K562 (cell line): ENCODE data around the gene SLC35G6. TPM values are rescaled to one million over a fixed set of nuclear protein-coding genes. Genes with fewer than 3 reads are reported as not detected.

Source experiments
- BHLHE40 ChIP-seq: IDR thresholded peaks from 2 replicates; pipeline ENCODE4 v1.6.1; 2011; ENCODE audit warnings: low read length, improper control_type of control experiment
- FOSL1 ChIP-seq: fragments of 200-800 bp; sonication (Bioruptor generic); conservative IDR thresholded peaks from 2 replicates; pipeline ENCODE4 v1.6.1; 2016; ENCODE audit warnings: missing genetic modification characterization, missing compliant biosample characterization
- JUN ChIP-seq, 2 experiments: sonication (generic) in 1 of 2; formaldehyde crosslinking in 1 of 2; IDR thresholded peaks; 2 replicates each; pipeline versions ENCODE4 v1.6.1 to v1.8.0; 2012 to 2022; ENCODE audit warnings: borderline replicate concordance in 2 of 2, mild to moderate bottlenecking in 2 of 2, improper control_type of control experiment in 1 of 2, low read depth in 1 of 2, low read length in 1 of 2, missing genetic modification reagents in 1 of 2
- KLF1 ChIP-seq: fragments of 450-650 bp; IDR thresholded peaks from 2 replicates; pipeline ENCODE4 v1.6.1; 2016; ENCODE audit warnings: missing genetic modification characterization, missing compliant biosample characterization
- NELFE ChIP-seq: IDR thresholded peaks from 2 replicates; pipeline ENCODE4 v1.6.1; 2011; ENCODE audit warnings: mild to moderate bottlenecking; ENCODE audit not compliant: insufficient read depth, insufficient read length
- NFE2 ChIP-seq: IDR thresholded peaks from 2 replicates; pipeline ENCODE4 v1.6.1; 2014; ENCODE audit warnings: antibody characterized with exemption, low read depth
- NFRKB ChIP-seq: fragments of 450-650 bp; IDR thresholded peaks from 2 replicates; pipeline ENCODE4 v1.6.1; 2016; ENCODE audit warnings: low read depth
- NRF1 ChIP-seq, 2 experiments: fragments of 450-650 bp; IDR thresholded peaks in 1 of 2; conservative IDR thresholded peaks in 1 of 2; 2 replicates each; pipeline ENCODE4 v1.6.1; 2014; ENCODE audit warnings: mild to moderate bottlenecking in 2 of 2
- ZBTB7A ChIP-seq: IDR thresholded peaks from 2 replicates; pipeline ENCODE4 v1.6.1; 2011; ENCODE audit warnings: low read depth, mild to moderate bottlenecking, low read length, moderate library complexity, borderline replicate concordance; ENCODE audit not compliant: control insufficient read depth
- ZNF124 ChIP-seq: sonication (generic); formaldehyde crosslinking; IDR thresholded peaks from 2 replicates; pipeline ENCODE4 v1.8.1; 2022; ENCODE audit warnings: missing genetic modification reagents
- ZNF3 ChIP-seq: fragments of 250-450 bp; sonication (Bioruptor Pico); IDR thresholded peaks from 2 replicates; pipeline ENCODE4 v1.5.0; 2021; ENCODE audit warnings: mild to moderate bottlenecking, moderate library complexity
- ZNF717 ChIP-seq: fragments of 250-450 bp; sonication (Bioruptor Pico); IDR thresholded peaks from 2 replicates; pipeline ENCODE4 v1.5.0; 2021
- ZNF764 ChIP-seq: fragments of 250-450 bp; sonication (Bioruptor Pico); IDR thresholded peaks from 2 replicates; pipeline ENCODE4 v1.4.0; 2020; ENCODE audit warnings: low read depth, mild to moderate bottlenecking, moderate library complexity
- ZNF77 ChIP-seq: fragments of 250-450 bp; sonication (Bioruptor Pico); IDR thresholded peaks from 2 replicates; pipeline ENCODE4 v1.5.0; 2020
- polyA plus RNA-seq, 8 experiments: library from polyadenylated mRNA; depleted of rRNA in 4 of 8; stranded (reverse) in 5 of 8; unstranded in 3 of 8; fragments of >200 nt; fragmentation: Nextera tagmentation in 2 of 8; fragmentation: Illumina TruSeq in 1 of 8; extraction: Ambion mirVana in 2 of 8; extraction: Trizol in 1 of 8; gene quantifications; 2 replicates each; pipeline versions ENCODE4 v1.2.1 to v1.2.3, GENCODE V29; 2011 to 2014; ENCODE audit warnings: inconsistent platforms in 1 of 8, missing spikeins in 1 of 8
- total RNA-seq, 7 experiments: library from RNA; depleted of rRNA in 6 of 7; stranded (reverse); fragments of >200 nt in 6 of 7; fragmentation: Illumina TruSeq in 2 of 7; extraction: Trizol in 2 of 7; gene quantifications; 2 replicates each; pipeline versions ENCODE4 v1.2.1 to v1.2.3, GENCODE V29; 2011 to 2021; ENCODE audit warnings: low replicate concordance in 1 of 7
- TF ChIP-seq, protein P1 (sequence below): fragments of 450-650 bp; conservative IDR thresholded peaks from 2 replicates; pipeline ENCODE4 v1.6.1; 2016; ENCODE audit warnings: missing genetic modification characterization, low read depth, mild to moderate bottlenecking, control low read depth, missing compliant biosample characterization
- TF ChIP-seq, protein P2 (sequence below): sonication (generic); formaldehyde crosslinking; IDR thresholded peaks from 2 replicates; pipeline ENCODE4 v1.8.1; 2022; ENCODE audit warnings: missing genetic modification reagents
- TF ChIP-seq, protein P3 (sequence below): fragments of 250-450 bp; sonication (Bioruptor Pico); IDR thresholded peaks from 2 replicates; pipeline ENCODE4 v1.4.0; 2020; ENCODE audit warnings: mild to moderate bottlenecking, moderate library complexity, borderline replicate concordance
- TF ChIP-seq, protein P4 (sequence below), 3 experiments: fragments of 200-800 bp in 1 of 3; sonication (Bioruptor generic) in 1 of 3; sonication (generic) in 1 of 3; formaldehyde crosslinking in 1 of 3; IDR thresholded peaks; 2 replicates each; pipeline versions ENCODE4 v1.6.1 to v1.8.0; 2016 to 2022; ENCODE audit warnings: mild to moderate bottlenecking in 2 of 3, missing compliant biosample characterization in 2 of 3, missing genetic modification characterization in 2 of 3, missing genetic modification reagents in 1 of 3
- TF ChIP-seq, protein P5 (sequence below): fragments of 450-650 bp; formaldehyde crosslinking; IDR thresholded peaks from 2 replicates; pipeline ENCODE4 v1.4.0; 2020; ENCODE audit warnings: mild to moderate bottlenecking, moderate library complexity

SLC35G6 gene
- total and polyA plus RNA-seq, 9 of the 15 experiments (the other 6 are each of a cell fraction or from before 2014, with no cell fraction given) = not detected

DNA sequence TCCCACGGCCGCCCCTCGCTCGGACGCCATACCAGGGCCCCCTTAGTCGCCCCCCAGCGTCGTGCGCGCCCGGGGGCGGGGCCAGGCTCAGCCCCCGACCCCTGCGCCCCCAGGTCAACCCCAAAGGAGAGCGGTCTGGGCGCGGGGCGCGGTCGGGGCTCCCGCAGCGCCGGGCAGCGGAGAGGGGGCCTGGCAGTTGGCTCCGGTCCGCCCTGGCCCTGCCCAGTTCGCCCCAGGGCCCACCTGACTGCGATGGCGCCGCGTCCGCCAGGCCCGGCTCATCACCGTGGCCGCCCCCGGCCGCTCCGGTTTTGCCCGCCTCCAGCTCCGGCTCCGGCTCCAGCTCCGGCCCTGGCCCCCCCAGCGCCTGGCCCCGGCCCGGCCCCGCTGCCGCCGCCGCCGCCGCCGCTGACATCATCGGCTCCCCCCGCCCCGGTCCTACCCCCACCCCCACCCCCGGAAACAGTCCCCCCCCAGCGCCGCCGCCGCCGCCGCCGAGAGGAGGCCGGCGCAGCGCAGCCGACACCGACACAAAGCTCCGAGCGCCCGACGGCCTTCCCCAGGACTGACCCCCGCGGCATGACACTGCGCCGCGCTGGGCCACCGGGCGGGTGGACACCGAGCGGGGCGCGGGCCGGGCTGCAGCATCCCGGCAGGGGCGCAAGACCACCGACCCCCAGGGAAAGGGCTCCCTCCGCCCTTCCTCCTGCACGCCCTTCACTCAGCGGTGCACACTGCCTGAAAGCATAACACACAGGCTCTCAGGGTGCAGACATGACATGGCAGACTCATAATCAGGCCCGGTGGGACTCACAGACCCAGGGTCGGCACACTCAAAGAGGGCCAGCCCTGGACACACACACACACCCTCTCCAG is 1.8 kb upstream of the SLC35G6 start, which contains the start of gene ZBTB4 (continued):
- TF ChIP-seq, protein P1, sequence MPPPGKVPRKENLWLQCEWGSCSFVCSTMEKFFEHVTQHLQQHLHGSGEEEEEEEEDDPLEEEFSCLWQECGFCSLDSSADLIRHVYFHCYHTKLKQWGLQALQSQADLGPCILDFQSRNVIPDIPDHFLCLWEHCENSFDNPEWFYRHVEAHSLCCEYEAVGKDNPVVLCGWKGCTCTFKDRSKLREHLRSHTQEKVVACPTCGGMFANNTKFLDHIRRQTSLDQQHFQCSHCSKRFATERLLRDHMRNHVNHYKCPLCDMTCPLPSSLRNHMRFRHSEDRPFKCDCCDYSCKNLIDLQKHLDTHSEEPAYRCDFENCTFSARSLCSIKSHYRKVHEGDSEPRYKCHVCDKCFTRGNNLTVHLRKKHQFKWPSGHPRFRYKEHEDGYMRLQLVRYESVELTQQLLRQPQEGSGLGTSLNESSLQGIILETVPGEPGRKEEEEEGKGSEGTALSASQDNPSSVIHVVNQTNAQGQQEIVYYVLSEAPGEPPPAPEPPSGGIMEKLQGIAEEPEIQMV = no peak
- TF ChIP-seq NFRKB (0 out of 2 replicates have a peak, but pooled peaks have one; percentile 33), NRF1 (conservative IDR thresholded peaks at IDR 0.05 in 1 of 2, IDR thresholded peaks at IDR 0.05 in 1 of 2) (peak; percentile 59 to 70), ZNF3 (CRISPR knock-in tag) (no peak), NELFE (no peak), JUN (IDR thresholded peaks at IDR 0.05; ENCODE audit: borderline replicate concordance, low read depth, low read length) (no peak), JUN (CRISPR knock-in tag; IDR thresholded peaks at IDR 0.05; ENCODE audit: borderline replicate concordance) (no peak), ZNF717 (CRISPR knock-in tag) (no peak), ZNF77 (CRISPR knock-in tag) (no peak), FOSL1 (tag) (no peak), ZNF124 (CRISPR knock-in tag) (no peak), NFE2 (no peak), BHLHE40 (no peak), ZNF764 (CRISPR knock-in tag) (no peak), ZBTB7A (peak; percentile 43; the same call in 1 of the 2 replicates), KLF1 (tag) (peak; percentile 88; the same call in 1 of the 2 replicates)
- TF ChIP-seq, protein P2, sequence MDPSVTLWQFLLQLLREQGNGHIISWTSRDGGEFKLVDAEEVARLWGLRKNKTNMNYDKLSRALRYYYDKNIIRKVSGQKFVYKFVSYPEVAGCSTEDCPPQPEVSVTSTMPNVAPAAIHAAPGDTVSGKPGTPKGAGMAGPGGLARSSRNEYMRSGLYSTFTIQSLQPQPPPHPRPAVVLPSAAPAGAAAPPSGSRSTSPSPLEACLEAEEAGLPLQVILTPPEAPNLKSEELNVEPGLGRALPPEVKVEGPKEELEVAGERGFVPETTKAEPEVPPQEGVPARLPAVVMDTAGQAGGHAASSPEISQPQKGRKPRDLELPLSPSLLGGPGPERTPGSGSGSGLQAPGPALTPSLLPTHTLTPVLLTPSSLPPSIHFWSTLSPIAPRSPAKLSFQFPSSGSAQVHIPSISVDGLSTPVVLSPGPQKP (CRISPR knock-in tag) = no peak
- TF ChIP-seq, protein P3, sequence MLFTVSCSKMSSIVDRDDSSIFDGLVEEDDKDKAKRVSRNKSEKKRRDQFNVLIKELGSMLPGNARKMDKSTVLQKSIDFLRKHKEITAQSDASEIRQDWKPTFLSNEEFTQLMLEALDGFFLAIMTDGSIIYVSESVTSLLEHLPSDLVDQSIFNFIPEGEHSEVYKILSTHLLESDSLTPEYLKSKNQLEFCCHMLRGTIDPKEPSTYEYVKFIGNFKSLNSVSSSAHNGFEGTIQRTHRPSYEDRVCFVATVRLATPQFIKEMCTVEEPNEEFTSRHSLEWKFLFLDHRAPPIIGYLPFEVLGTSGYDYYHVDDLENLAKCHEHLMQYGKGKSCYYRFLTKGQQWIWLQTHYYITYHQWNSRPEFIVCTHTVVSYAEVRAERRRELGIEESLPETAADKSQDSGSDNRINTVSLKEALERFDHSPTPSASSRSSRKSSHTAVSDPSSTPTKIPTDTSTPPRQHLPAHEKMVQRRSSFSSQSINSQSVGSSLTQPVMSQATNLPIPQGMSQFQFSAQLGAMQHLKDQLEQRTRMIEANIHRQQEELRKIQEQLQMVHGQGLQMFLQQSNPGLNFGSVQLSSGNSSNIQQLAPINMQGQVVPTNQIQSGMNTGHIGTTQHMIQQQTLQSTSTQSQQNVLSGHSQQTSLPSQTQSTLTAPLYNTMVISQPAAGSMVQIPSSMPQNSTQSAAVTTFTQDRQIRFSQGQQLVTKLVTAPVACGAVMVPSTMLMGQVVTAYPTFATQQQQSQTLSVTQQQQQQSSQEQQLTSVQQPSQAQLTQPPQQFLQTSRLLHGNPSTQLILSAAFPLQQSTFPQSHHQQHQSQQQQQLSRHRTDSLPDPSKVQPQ (CRISPR knock-in tag) = no peak
- TF ChIP-seq, protein P4, sequence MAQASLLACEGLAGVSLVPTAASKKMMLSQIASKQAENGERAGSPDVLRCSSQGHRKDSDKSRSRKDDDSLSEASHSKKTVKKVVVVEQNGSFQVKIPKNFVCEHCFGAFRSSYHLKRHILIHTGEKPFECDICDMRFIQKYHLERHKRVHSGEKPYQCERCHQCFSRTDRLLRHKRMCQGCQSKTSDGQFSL (CRISPR knock-in tag; IDR thresholded peaks at IDR 0.05) = peak; percentile 72
- TF ChIP-seq, protein P4 (tag; IDR thresholded peaks at IDR 0.05) = peak in 1 of 2 experiments; percentile 85; a peak in 2 of 4 replicates
- TF ChIP-seq, protein P5, sequence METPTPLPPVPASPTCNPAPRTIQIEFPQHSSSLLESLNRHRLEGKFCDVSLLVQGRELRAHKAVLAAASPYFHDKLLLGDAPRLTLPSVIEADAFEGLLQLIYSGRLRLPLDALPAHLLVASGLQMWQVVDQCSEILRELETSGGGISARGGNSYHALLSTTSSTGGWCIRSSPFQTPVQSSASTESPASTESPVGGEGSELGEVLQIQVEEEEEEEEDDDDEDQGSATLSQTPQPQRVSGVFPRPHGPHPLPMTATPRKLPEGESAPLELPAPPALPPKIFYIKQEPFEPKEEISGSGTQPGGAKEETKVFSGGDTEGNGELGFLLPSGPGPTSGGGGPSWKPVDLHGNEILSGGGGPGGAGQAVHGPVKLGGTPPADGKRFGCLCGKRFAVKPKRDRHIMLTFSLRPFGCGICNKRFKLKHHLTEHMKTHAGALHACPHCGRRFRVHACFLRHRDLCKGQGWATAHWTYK (CRISPR knock-in tag) = no peak
